Coronary artery (tissue), 2 donors: ENCODE data around the gene ZC3H7B.

Experiments used
- DNase-seq: peaks from one replicate; pipeline ENCODE4 v3.0.0-alpha.2; 2017; ENCODE audit warnings: low spot score
- H3K27ac ChIP-seq, 2 donors: fragments of 200-600 bp; sonication (generic); one replicate each; pipeline ENCODE4 v1.5.1; 2016 to 2019
- H3K4me3 ChIP-seq: fragments of 200-600 bp; sonication (generic); 2 replicates; pipeline ENCODE4 v1.5.1; 2016; ENCODE audit warnings: mild to moderate bottlenecking, moderate library complexity
- CTCF ChIP-seq: fragments of 200-600 bp; sonication (generic); IDR thresholded peaks from one replicate; pipeline ENCODE4 v1.5.1; 2019; ENCODE audit warnings: antibody characterized with exemption

The ZC3H7B gene

GRCh38 chr22:41332217-41332939 is 31.1 kb downstream of the ZC3H7B start:
- H3K4me3 ChIP-seq, result no peak overlapping the region
- no peak overlapping the region for H3K27ac ChIP-seq
- no peak for TF ChIP-seq CTCF
- DNase-seq, result no peak

- Histone ChIP-seq H3K27ac (no peak overlapping the region), H3K4me3 (no peak overlapping the region)
- no peak for DNase-seq
- TF ChIP-seq CTCF, result no peak
Observed at GRCh38 chr22:41333806-41334205, 32.5 kb downstream of the ZC3H7B start.

- no peak for TF ChIP-seq CTCF
- Histone ChIP-seq H3K4me3 (no peak overlapping the region), H3K27ac (no peak overlapping the region)
- DNase-seq, result no peak
Observed at GRCh38 chr22:41334215-41334614, 32.9 kb downstream of the ZC3H7B start.

- no peak for DNase-seq
- no peak for TF ChIP-seq CTCF
- H3K4me3 ChIP-seq, result no peak overlapping the region
- H3K27ac ChIP-seq, result no peak overlapping the region
Observed at GRCh38 chr22:41334951-41335635, 33.8 kb downstream of the ZC3H7B start.

GRCh38 chr22:41338614-41339212 is 37.4 kb downstream of the ZC3H7B start:
- TF ChIP-seq CTCF, result no peak
- no peak overlapping the region for H3K27ac ChIP-seq
- no peak for DNase-seq

GRCh38 chr22:41339823-41340222 is 38.5 kb downstream of the ZC3H7B start:
- no peak overlapping the region for H3K4me3 ChIP-seq
- TF ChIP-seq CTCF, result no peak
- no peak for DNase-seq
- no peak overlapping the region for H3K27ac ChIP-seq

More at GRCh38 chr22:41338614-41339212, 37.4 kb downstream of the ZC3H7B start:
- H3K4me3 ChIP-seq, result no peak overlapping the region
